ENCODE data around the gene ARMC7.
A peak's percentile ranks its signal among the peaks of the same experiment; 100 is the strongest.
"Not testable (repeated sequence)": the region's sequence is repeated elsewhere in the genome, so short reads cannot be mapped to it uniquely, and the experiment has no call there.

Gene ARMC7

DNA sequence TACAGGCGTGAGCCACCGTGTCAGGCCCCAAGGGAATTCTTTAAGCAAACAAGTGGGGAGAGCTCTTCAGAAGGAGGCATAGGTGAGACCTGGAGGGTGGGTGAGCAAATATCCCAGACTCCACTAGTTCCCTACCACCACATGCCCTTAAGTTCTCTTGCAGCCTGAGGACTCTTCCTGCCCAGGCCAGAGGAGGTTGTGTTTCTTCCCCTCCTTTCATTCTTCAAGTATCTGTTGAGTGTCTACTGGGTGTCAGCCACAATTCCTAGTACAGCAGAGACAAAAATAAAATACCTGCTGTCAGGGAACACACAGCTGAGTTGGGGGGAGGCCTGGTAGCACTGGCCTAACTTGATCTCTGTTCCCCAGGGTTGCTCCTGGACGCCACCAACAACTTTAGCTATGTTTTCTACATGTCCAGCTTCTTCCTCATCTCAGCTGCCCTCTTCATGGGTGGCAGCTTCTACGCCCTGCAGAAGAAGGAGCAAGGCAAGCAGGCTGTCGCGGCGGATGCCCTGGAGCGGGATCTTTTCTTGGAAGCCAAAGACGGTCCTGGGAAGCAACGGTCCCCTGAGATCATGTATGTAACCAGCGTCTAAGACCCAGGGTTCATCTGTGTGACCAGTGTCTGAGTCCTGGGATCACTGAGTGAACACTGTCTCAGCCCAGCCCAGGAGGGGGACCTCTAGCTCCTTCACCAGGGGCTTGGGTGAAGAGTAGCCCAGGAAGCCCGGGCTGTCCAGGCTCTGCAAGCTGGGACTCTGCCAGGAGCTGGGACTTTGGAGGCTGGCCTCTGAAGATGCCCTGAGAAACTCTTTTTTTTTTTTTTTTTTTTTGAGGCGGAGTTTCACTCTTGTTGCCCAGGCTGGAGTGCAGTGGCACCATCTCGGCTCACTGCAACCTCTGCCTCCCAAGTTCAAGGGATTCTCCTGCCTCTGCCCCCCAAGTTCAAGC lies 5.9 kb upstream of the ARMC7 start:
- no peak for DNase-seq

DNA sequence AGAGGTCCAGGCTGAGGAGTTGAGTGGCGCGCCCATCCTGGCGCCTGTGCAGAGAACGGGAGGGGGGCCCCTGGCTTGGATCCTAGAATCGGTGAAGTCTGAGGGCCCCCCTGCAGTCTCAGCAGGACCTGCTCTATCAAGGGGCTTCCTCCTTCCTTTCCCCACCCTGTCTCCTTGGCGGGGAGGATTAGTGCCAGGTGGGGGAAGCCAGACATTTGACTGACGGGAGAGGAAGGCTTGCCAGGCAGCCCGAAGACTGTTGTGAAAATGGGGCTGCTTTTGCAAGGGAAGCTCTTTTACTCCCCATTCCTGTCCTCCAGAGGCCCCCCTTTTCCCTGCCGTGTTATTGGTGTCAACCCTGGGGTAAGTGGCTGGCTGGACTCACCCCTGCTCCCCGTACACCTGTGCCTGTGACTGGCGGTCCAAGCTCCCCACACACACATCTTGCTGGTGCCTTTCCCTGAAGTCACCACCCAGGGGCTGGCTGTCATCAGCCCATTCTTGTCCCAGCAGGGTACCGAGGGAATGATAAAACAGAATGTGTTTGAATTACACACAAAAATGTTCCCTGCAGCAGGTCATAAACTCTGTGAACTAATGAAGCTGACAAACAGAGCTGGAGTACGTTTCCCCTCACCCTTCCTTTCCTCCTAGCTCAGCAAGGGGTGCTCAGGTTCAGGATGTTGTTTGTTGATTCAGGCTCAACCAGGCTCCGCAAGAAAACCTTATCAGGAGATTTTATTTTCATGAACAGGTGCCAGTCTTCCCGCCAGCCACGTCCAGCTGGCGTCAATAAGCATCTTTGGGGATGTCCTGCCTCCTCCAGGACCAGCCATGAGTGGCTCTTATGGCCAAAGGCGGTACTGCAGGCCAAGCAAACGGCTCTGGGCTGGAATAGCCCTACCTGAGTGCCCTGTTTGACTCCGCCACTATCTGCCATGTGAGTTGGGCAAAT lies 4.4 kb upstream of the ARMC7 start:
- DNase-seq = no peak

DNA sequence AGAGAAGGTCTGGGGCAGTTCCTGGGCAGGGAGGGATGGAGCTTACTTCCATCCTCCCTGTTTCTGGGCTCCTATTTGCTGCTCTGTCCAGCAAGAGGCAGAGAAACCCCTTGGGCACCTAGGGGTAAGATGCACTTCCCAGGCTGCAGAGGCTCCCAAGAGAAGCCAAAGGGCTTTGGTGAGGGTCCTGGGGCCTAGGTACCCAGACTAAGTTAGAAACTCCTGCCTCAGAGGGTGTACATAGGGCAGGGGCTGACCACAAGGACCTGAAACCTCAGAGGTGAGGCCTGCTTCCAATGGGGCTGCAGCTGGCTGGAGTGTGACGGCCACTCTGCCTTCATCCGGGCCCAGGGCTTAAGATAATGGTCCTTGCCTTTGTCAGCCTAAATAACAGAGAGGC lies 1.6 kb upstream of the ARMC7 start:
- no peak for DNase-seq

DNA sequence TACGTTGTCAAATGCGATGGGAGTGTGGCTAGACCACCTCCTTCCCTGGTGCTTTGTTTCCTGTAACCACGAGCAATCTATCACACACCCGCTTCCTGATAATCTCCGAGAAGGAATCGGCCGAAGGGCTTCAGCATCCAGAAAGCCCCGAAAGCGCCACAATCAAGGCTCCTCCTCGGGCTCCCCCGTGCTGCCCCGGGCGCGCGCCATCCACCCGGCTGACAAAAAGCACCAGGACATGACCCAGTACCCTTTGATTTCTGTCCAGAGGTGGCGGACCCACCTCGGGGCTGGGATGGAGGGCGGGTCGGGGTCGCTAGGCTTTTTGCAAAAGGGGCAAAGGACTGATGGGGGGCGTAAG lies 743 bp upstream of the ARMC7 start:
- DNase-seq = no peak

DNA sequence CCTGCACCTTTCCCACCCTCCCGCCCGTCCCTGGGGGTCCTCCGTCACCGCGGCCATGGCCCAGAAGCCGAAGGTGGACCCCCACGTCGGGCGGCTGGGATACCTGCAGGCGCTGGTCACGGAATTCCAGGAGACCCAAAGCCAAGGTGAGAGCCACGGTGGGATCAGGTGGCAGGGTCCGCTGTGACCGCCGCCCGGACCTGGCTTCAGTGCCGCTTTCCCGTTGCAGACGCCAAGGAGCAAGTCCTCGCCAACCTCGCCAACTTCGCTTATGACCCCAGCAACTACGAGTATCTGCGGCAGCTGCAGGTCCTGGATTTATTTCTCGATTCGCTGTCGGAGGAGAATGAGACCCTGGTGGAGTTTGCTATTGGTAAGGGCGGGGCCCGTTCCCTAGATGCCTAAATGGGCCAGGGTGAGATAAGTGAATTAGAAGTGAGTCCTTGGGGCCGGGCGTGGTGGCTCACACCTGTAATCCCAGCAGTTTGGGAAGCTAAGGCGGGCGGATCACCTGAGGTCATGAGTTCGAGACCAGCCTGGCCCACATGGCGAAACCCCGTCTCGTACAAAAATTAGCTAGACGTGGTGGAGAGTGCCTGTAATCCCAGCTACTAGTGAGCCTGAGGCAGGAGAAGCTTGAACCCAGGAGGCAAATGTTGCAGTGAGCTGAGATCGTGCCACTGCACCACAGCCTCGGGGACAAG lies 617 bp downstream of the ARMC7 start:
- no peak for DNase-seq

DNA sequence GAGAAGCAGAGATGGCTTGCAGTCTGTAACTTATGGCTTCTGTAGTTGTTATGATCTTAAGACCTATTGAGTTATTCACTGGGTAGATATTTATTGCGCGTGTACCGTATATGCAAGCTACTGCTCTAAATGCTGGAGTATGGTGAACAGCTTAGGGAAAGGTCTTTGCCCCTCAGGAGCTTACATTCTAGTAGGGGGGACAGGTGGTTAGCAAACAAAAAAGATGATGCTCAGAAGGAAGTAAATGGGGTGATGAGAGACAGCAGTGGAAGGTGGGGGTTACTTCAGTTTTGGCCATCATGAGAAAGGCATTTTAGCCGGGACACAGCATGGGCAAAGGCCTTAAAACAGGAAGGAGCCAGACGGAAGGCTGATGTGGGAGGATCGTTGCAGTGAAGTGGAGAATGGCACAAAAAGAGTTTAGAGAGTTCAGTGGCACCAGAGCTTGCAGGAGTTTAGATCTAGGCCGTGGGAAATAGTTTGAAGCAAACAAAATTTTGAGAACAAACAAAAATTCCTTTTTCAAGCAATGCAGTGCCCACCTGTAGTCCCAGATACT lies 2.1 kb downstream of the ARMC7 start:
- no peak for DNase-seq

DNA sequence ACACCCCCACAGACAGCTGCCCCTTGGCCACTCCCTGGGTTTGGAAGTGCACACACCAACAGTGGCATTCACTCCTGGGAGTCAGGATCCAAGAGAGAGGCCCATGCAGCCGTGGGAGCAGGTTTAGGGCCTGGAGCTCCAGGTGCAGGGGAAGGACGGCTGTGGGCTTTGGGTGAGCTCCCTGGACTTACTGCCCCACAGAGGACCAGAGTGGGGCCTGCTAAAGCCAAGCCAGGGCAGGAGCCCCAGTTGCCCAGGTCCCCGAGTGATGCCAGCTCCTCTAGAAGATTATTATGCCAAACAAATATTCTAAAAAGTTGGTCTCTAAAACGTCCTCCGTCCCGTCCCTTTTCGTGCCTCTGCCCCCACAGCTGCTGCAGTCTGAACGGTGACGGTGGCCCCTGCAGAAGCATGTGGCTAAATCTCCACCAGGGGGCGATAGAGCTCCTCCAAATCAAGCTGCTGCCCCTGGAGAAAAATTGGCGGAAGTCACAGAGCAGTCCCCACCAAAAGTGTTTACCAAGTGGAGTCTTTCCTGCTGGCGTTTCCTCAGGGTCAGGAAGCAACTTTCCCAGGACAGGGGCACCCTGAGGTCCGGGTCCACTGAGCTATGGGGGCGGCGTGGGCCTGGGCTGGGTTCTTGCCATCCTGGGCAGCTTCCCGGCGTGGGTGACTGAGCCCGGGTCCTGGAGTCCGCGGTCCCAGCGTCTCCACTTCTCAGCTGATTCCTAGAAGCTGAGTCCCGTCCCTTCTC lies 4.2 kb downstream of the ARMC7 start:
- DNase-seq = peak; percentile 75

DNA sequence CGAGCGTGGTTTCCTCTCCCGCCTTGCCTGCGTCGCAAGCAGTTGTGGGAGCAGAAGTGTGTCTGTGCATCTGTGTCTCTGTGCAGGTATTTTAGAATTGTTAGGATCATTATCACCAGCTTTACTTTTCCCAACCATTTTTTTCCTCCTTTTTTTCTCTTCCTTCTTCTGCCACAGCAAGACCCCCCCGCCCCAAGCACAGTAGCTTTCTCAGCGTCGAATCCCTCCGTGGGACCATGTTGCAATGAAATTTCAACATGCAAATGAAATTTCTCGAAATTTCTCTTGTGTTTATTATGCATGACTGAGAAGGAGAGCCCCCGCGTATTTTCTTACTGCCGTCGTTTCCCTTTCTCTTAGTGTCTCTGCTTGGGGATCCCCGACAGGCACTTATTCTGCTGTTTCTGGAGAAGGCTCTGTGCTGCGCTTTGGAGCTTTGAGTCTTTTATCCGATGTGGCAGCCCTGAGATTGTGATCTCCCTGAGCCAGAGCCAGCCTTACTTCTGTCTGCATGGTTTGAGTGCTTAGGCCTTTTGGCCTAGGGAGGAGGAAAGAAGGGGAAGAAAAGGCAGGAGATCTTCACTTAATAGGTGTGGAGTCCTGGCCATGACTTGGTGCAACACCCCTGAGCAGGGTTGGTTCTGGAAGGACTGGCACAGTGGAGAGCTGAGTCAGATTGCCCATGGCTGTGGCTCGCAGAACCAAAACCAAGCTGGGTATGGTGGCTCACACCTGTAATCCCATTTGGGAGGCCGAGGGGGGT lies 5.0 kb downstream of the ARMC7 start:
- DNase-seq = no peak

DNA sequence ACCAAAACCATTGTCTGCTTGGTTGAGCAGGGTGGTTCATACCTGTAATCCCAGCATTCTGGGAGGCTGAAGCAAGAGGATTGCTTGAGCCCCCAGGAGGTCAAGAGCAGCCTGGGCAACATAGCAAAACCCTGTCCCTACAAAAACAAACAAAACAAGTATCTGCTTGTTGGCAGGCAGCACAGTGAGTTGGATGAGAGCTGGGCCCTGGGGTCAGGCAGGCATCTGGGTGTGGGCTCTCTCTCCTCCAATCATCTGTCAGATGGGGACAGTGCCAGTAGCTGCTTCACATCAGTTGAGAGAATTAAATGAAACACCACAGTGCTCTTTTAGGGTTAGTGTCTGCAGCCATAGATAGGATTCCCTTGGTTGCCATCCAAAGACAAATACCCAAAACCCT lies 5.8 kb downstream of the ARMC7 start:
- no peak for DNase-seq

DNA sequence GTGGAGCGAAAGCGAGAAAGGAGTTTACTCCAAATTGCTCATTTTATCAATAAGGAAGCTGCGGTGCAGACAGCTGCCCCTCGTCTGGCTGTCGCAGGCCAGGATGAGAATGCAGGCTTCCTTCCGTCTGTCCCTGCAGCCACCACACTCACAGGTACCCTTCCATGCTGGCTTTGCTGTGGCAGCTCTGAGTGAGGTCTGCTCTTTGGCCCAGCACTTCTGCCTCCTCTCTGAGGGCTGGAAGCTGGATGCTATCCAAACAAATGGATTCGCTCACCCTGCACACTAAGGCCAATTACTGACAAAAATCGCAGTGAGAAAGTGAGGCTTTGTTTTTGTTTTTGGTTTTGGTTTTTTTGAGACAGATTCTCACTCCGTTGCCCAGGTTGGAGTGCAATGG lies 7.0 kb downstream of the ARMC7 start:
- no peak for DNase-seq

DNA sequence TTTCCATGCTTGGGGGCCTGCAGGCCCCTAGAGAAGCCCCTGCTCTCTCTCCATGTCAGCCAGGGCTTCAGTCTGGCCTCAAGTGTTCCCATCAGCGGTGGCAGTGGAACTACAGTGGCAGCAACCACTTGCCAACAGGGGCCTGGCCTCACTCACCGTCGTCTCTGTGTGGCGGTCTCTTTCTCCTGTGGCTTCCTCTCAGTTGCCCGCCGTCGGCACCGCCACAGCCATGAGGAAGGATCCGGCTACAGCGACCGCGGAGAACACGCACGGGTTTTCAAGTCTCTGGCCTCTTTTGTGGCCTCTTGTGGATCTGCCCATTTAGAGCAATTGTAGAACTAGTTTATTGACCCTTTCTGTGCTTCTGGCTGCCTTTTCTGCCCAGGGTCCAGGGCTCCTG lies 8.5 kb downstream of the ARMC7 start:
- DNase-seq = no peak

DNA sequence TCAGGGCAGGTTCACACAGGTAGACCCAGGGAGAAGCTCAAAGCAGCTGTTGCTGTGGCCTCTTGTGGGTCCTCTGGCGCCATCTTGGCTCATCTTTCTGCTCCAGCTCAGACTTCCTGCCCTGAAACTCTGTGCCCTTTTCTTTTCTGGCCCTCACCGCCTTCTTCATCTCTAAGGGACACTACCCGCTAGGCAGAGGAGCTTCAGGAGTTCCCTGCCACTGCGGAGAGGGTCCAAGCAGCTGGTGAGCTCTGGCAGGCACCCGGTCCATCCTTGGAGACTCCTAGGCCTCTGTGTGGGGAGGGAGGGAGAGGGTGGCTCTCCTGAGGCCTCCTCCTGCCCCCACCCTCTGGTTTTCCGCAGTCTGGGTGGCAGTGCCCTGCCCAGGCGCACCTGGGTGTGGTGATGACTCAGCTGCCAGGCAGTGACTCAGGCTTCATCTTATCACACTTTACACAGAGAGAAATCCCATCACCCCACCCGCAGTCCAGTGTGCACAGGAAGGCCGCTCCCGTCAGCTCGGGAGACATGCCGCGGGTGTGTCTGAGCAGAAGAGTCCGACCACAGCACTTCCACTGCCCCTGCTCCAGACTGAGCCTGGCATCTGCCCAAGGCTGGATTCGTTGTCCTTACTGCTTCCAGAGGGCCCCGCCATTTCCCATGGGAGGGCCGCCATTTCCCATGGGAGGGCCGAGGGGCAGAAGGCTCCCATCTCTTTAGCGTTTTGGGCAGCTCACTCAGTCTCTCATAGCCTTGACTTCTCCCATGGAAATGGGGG lies 14.5 kb downstream of the ARMC7 start:
- no peak for DNase-seq

DNA sequence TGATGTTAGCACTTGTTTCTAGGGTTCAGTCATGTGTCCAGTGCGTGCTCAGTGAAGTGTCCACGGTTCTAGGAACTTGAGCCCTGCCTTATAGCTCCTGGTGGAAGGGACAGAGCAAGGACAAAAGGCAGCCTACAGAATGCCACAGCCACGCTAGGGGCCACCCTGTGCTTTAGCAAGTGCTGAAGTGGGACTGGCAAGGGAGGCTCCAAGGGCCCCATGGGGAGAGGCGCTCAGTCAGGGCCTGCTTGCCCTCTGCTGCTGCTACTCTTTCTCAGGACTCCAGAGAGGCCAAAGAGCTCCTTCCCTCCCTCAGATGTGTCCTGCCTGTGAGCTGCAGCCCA lies 15.0 kb downstream of the ARMC7 start:
- DNase-seq = no peak

DNA sequence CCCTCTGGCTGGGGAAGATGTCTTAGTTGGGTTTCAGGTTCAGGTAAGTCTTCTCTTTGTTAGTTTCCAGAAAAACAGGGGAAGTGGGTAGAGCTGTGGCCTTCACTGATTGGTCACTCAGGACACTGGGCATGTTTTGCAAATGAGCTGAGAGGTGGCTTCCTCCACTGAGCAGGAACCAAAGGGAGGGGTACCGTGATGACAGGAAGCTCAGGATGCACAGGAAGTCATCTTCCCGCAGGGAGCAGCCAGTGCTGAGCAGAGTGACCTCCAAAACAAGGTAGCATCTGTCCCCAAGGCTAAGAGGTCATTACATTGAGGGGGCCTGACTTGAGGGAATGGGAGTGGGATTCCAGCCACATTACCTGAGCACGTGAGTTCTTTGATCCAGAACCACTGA lies 16.2 kb downstream of the ARMC7 start:
- DNase-seq = no peak

DNA sequence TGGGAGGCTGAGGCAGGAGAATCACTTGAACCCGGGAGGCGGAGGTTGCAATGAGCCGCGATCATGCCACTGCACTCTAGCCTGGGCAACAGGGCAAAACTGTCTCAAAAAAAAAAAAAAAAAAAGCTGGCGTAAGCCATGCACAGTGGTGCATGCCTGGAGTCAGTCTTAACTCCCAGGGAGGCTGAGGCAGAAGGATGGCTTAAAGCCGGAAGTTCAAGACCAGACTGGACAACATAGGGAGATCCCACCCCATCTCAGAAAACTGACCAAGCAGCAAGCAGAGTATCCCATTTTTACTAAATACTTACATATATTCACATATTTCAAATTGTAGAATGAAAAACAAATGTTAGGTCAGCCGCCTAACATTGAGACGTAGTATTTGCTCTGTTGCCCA lies 17.2 kb downstream of the ARMC7 start:
- no peak for DNase-seq

DNA sequence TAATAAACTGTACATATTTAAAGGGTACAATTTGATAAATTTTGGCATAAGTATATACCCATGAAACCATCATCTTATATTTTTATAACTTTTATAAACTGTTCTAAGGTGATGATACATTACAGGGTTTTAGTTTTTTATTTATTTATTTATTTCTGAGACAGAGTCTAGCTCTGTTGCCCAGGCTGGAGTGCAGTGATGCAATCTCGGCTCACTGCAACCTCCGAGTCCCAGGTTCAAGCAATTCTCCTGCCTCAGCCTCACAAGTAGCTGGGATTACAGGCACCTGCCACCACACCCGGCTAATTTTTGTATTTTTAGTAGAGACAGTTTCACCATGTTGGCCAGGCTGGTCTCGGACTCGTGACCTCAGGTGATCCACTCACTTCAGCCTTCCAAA lies 18.2 kb downstream of the ARMC7 start:
- not testable (repeated sequence) for DNase-seq

DNA sequence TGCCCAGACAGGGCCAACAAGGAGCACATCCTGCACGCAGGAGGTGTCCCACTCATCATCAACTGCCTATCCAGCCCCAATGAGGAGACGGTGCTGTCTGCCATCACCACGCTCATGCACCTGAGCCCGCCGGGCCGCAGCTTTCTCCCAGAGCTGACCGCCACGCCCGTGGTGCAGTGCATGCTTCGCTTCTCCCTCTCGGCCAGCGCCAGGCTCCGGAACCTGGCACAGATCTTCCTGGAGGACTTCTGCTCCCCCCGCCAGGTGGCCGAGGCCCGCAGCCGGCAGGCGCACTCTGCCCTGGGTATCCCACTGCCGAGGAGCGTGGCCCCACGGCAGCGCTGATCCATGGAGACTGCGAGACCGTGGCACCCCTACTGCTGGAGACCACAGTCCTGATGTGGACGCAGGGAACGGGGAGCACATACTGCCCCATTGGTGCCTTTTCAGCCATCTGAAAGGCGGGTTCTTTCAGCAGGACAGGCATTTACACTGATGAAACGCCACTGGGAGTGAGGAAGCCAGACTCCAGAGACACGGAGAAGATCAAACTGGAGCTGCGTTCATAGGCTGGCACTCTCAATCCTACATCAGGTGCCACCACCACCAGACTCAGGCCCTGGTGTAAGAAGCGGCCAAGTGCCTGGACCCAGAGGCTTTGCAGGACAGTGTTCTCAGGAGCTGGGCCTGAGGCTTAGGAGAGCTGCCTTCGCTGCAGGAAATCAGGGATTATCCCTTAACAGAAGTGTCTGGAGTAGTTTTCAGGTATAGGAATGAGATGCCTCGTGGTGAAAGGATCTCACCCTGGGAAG lies 19.1 kb downstream of the ARMC7 start:
- DNase-seq = no peak

DNA sequence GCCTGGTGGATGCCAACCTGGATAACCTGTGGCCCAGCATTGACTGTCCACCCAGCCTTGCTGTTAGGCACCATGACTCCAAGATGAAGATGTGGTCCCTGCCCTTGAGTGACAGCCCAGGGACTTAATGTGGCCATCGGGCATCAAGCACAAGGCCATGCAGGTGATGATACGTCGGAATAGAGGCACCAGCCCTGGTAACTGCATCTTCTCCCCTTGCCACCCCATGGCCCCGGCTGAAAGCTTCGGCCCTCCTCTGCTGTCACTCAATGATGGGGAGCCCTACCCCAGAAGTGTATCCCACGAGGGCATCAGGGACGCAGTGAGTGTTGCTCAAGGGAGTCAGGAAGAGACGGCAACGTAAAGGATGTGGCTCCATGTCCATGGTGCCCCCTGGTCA lies 19.8 kb downstream of the ARMC7 start:
- no peak for DNase-seq

DNA sequence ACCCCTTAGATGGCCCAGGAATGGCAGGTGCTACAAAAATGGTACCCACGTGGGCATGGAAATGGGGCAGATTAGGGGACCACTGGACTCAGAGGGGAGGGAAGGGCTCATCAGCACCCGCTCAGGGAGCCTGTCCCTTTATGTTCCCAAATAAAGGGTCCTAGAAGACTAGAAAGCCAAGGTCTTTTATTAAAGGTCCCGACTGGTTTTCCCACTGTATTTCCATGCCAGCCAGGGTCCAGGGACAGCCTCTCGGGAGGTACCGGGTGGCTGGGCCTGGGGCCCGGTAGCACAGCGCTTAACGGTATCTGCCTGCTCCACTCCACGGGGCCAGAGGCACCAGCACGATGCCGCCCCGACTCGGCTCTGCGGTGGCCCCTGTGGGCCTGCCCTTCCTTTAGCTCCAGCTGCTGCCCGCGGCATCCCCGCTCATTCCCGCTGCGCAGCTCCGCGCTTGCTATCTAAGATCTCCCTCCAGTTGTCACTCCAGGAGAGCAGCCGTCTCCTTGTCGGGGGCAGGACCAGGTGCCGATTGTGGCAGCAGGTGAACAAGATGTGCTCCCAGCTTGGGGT lies 20.4 kb downstream of the ARMC7 start:
- DNase-seq = no peak
